ENCODE measurements around the gene ZDHHC8. TPM values are rescaled to one million over a fixed set of nuclear protein-coding genes. Genes with fewer than 3 reads are reported as not detected.

Gene ZDHHC8
- total RNA-seq, 1 donor from 2014 or later, result 42.4 TPM

GRCh38 chr22:20086101-20086599 is 45.5 kb upstream of the ZDHHC8 start:
- TF ChIP-seq CTCF (IDR thresholded peaks at IDR 0.05; ENCODE audit: borderline replicate concordance), result no peak
- DNase-seq, result no peak
- H3K4me3 ChIP-seq, result no peak overlapping the region
- no peak overlapping the region for H3K27ac ChIP-seq (replicated peaks)
- peaks cover 57% of the 10 kb centered on the region for H3K36me3 ChIP-seq
- H3K27me3 ChIP-seq (ENCODE audit: low read depth), result no peaks in the 10 kb centered on the region
- no peaks in the 10 kb centered on the region for H3K9me3 ChIP-seq (replicated peaks)
- intact Hi-C loops (cut with micrococcal nuclease), result no loop called here
- H3K4me1 ChIP-seq, result peaks cover 53% of the 10 kb centered on the region

GRCh38 chr22:20086763-20087162 is 44.8 kb upstream of the ZDHHC8 start:
- Histone ChIP-seq H3K27me3 (ENCODE audit: low read depth) (no peaks in the 10 kb centered on the region), H3K36me3 (peaks cover 63% of the 10 kb centered on the region), H3K4me3 (no peak overlapping the region), H3K27ac (replicated peaks) (no peak overlapping the region), H3K4me1 (peaks cover 47% of the 10 kb centered on the region), H3K9me3 (replicated peaks) (no peaks in the 10 kb centered on the region)
- intact Hi-C loops (cut with micrococcal nuclease), result no loop called here
- TF ChIP-seq CTCF (IDR thresholded peaks at IDR 0.05; ENCODE audit: borderline replicate concordance), result no peak
- no peak for DNase-seq

- no peak for DNase-seq
- Histone ChIP-seq H3K4me3 (no peak overlapping the region), H3K27ac (replicated peaks) (no peak overlapping the region), H3K4me1 (peaks cover 39% of the 10 kb centered on the region), H3K9me3 (replicated peaks) (no peaks in the 10 kb centered on the region), H3K36me3 (peaks cover 72% of the 10 kb centered on the region), H3K27me3 (ENCODE audit: low read depth) (no peaks in the 10 kb centered on the region)
- no peak for TF ChIP-seq CTCF (IDR thresholded peaks at IDR 0.05; ENCODE audit: borderline replicate concordance)
- intact Hi-C loops (cut with micrococcal nuclease), result no loop called here
Measured at GRCh38 chr22:20087319-20088262, 44.0 kb upstream of the ZDHHC8 start.

GRCh38 chr22:20088263-20088648 is 43.3 kb upstream of the ZDHHC8 start:
- H3K9me3 ChIP-seq (replicated peaks), result no peaks in the 10 kb centered on the region
- intact Hi-C loops (cut with micrococcal nuclease), result no loop called here
- no peak overlapping the region for H3K27ac ChIP-seq (replicated peaks)
- H3K4me3 ChIP-seq, result no peak overlapping the region
- H3K36me3 ChIP-seq, result peaks cover 78% of the 10 kb centered on the region
- no peaks in the 10 kb centered on the region for H3K27me3 ChIP-seq (ENCODE audit: low read depth)
- TF ChIP-seq CTCF (IDR thresholded peaks at IDR 0.05; ENCODE audit: borderline replicate concordance), result no peak
- DNase-seq, result no peak
- peaks cover 32% of the 10 kb centered on the region for H3K4me1 ChIP-seq

- TF ChIP-seq CTCF (IDR thresholded peaks at IDR 0.05; ENCODE audit: borderline replicate concordance), result no peak
- H3K4me1 ChIP-seq, result peaks cover 29% of the 10 kb centered on the region
- no peak overlapping the region for H3K4me3 ChIP-seq
- no peak for DNase-seq
- H3K36me3 ChIP-seq, result peaks cover 90% of the 10 kb centered on the region
- no peaks in the 10 kb centered on the region for H3K9me3 ChIP-seq (replicated peaks)
- intact Hi-C loops (cut with micrococcal nuclease), result no loop called here
- no peak overlapping the region for H3K27ac ChIP-seq (replicated peaks)
- no peaks in the 10 kb centered on the region for H3K27me3 ChIP-seq (ENCODE audit: low read depth)
Measured at GRCh38 chr22:20089226-20089976, 42.2 kb upstream of the ZDHHC8 start.

Data from left ventricle myocardium inferior (tissue), 1 donor.